Stimulated activated naive CD8-positive, alpha-beta T cell treated with anti-CD3 and anti-CD28 coated beads, Interleukin-15, amount 100 ng/mL, for 72 hours (primary cell): ENCODE results near the gene NUDT22.
A peak's percentile ranks its signal among the peaks of the same experiment; 100 is the strongest.

ENCODE experiments used
- ATAC-seq: fragments of 150-1000 bp; cut with Tn5 transposase; 2 replicates; pipeline ENCODE4 v1.10.0; 2021; ENCODE audit warnings: mild to moderate bottlenecking, moderate library complexity
- DNase-seq, 2 donors: peaks; one replicate each; pipeline ENCODE4 v3.0.0; 2021 to 2022
- H3K27ac Mint-ChIP-seq, 2 donors: one replicate each; pipeline ENCODE4 v1.8.0; 2022; ENCODE audit warnings: mild to moderate bottlenecking in 2 of 2, mixed read lengths in 2 of 2, moderate library complexity in 2 of 2
- H3K27me3 Mint-ChIP-seq: one replicate; pipeline ENCODE4 v1.8.0; 2022; ENCODE audit warnings: mixed read lengths
- H3K4me1 Mint-ChIP-seq: one replicate; pipeline ENCODE4 v1.8.0; 2022; ENCODE audit warnings: mild to moderate bottlenecking, mixed read lengths
- H3K4me3 Mint-ChIP-seq, 2 donors: one replicate each; pipeline ENCODE4 v1.8.0; 2022; ENCODE audit warnings: mild to moderate bottlenecking in 2 of 2, mixed read lengths in 2 of 2, moderate library complexity in 1 of 2
- H3K9me3 Mint-ChIP-seq, 2 donors: one replicate each; pipeline ENCODE4 v1.8.0; 2022; ENCODE audit warnings: mixed read lengths in 2 of 2

The NUDT22 gene

GRCh38 chr11:64263021-64263946 is 37.2 kb downstream of the NUDT22 start:
- DNase-seq (no peak), ATAC-seq (no peak)
- H3K4me3 Mint-ChIP-seq = no peak overlapping the region
- H3K27me3 Mint-ChIP-seq = no peaks in the 10 kb centered on the region
- H3K27ac Mint-ChIP-seq = no peak overlapping the region
- H3K4me1 Mint-ChIP-seq = peaks cover 23% of the 10 kb centered on the region
- no peaks in the 10 kb centered on the region for H3K9me3 Mint-ChIP-seq

- Mint-ChIP-seq H3K27ac (no peak overlapping the region), H3K4me3 (no peak overlapping the region), H3K27me3 (no peaks in the 10 kb centered on the region), H3K9me3 (no peaks in the 10 kb centered on the region), H3K4me1 (peaks cover 29% of the 10 kb centered on the region)
- DNase-seq (no peak), ATAC-seq (no peak)
Measured at GRCh38 chr11:64263947-64264317, 37.9 kb downstream of the NUDT22 start.

DNA sequence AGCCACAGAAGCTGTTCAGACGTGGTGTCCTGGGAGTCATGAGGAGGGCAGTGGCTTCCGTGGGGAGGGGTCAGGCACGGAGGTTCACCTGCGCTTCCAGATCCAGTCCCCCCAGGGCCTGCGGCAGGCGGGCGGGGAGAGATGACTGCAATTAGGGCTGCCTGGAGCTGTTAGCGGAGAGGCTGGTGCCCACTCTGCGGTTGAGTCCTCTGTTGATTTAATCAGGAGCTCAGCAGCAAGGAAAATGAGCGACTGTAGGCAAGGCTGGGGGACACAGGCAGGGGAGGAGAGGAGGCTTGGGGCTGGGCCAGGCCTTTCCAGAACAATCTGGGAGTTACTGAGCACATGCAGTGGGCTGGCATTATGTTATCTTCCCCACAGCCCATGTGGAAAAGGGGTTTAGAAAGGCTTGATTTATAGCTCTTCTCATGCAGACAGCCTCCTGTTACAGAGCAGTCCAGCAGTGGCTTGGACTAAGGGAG is 38.3 kb downstream of the NUDT22 start:
- H3K27me3 Mint-ChIP-seq = no peaks in the 10 kb centered on the region
- H3K4me1 Mint-ChIP-seq = peaks cover 30% of the 10 kb centered on the region
- H3K27ac Mint-ChIP-seq = no peak overlapping the region
- no peak overlapping the region for H3K4me3 Mint-ChIP-seq
- H3K9me3 Mint-ChIP-seq = no peaks in the 10 kb centered on the region
- ATAC-seq (no peak), DNase-seq (no peak)

DNA sequence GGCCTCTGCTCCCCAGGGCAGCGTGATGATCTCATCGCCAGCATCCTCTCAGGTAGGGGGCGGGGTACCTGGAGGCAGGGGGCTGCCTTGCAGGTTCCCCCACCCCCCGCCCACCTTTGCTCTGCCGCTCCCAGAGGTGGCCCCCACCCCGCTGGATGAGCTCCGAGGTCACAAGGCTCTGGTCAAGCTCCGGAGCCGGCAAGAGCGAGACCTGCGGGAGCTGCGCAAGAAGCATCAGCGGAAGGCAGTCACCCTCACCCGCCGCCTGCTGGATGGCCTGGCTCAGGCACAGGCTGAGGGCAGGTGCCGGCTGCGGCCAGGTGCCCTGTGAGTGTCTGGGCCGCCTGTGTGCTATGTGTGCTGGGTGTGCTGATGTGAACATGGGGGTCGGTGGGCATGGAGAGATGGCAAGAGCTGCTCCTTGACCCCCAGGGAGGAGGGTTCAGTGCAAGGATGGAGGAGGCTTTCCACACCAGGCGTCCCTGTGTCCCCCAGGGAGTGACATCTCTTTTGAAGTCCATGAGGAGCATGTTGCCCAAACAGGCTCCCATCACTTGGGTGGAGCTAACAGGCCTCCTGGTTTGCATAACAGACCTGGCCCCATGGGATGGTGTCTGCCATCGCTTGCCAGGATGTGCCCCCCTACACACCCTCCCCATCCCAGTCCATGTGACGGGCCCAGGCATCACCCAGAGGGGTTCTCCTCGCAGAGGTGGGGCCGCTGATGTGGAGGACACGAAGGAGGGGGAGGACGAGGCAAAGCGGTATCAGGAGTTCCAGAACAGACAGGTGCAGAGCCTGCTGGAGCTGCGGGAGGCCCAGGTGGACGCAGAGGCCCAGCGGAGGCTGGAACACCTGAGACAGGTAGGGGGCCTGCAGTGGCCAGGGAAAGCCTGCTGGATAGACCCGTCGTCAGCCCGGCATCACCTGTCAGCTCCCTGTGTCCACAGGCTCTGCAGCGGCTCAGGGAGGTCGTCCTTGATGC is 39.4 kb downstream of the NUDT22 start:
- no peak overlapping the region for H3K27ac Mint-ChIP-seq
- no peak for ATAC-seq
- no peak overlapping the region for H3K4me3 Mint-ChIP-seq
- no peaks in the 10 kb centered on the region for H3K27me3 Mint-ChIP-seq
- peaks cover 24% of the 10 kb centered on the region for H3K4me1 Mint-ChIP-seq
- H3K9me3 Mint-ChIP-seq = no peaks in the 10 kb centered on the region
- no peak for DNase-seq

GRCh38 chr11:64266339-64266738 is 40.3 kb downstream of the NUDT22 start:
- no peak overlapping the region for H3K4me3 Mint-ChIP-seq
- peaks cover 26% of the 10 kb centered on the region for H3K4me1 Mint-ChIP-seq
- H3K27ac Mint-ChIP-seq = no peak overlapping the region
- no peaks in the 10 kb centered on the region for H3K27me3 Mint-ChIP-seq
- ATAC-seq (no peak), DNase-seq (no peak)
- H3K9me3 Mint-ChIP-seq = no peaks in the 10 kb centered on the region

- DNase-seq (no peak), ATAC-seq (no peak)
- Mint-ChIP-seq H3K4me3 (peak overlapping the region; percentile 94 to 99), H3K27me3 (no peaks in the 10 kb centered on the region), H3K27ac (peak overlapping the region in 1 of 2 donors; percentile 67), H3K9me3 (no peaks in the 10 kb centered on the region), H3K4me1 (peaks cover 35% of the 10 kb centered on the region)
Measured at GRCh38 chr11:64267207-64267945, 41.3 kb downstream of the NUDT22 start.

DNA sequence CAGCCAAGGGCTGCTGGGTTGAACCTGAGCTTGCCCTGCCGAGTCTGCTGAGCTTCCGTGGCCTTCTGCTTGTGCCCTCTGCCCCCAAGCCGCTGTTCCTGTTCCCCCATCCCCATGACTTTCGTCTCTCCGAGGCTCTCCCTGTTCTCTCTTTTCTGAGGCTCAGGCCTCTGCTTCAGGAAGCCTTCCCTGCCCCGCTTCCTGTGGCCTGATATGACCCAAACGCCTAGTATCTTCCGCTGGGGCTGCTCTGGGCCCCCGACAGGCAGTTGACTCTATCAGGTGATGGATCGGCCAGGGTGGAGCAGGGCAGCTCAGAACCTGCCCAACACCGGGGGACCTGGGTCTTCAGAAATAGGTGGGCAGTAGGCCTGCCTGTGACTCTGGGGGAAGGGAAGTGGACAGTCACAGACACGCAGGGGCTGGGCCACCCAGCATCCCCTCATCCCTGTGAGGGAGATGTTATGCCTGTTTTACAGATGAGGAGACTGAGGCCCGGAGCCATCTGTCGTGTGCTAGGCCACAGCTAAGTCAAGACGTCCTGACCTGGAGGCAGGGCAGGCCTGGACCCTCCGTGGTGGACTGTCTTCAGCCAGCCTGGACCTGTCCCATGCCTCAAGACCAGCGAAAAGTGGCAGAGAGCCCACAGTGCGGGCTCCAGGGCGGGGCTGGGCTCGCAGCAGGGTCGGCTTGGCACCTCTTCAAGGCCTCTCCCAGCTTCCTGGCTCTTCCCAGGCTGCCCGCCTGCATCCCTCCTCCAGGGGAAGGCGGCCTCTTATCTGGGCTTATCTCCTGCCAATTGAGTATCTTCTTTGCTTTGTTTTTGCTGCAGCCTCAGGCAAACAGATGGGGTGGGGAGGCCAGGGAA is 42.2 kb downstream of the NUDT22 start:
- H3K4me3 Mint-ChIP-seq = peak overlapping the region; percentile 94 to 99
- H3K27me3 Mint-ChIP-seq = no peaks in the 10 kb centered on the region
- H3K27ac Mint-ChIP-seq = peak overlapping the region; percentile 98 to 99
- DNase-seq (peak in 1 of 2 donors; percentile 19), ATAC-seq (no peak)
- no peaks in the 10 kb centered on the region for H3K9me3 Mint-ChIP-seq
- H3K4me1 Mint-ChIP-seq = peaks cover 37% of the 10 kb centered on the region

DNA sequence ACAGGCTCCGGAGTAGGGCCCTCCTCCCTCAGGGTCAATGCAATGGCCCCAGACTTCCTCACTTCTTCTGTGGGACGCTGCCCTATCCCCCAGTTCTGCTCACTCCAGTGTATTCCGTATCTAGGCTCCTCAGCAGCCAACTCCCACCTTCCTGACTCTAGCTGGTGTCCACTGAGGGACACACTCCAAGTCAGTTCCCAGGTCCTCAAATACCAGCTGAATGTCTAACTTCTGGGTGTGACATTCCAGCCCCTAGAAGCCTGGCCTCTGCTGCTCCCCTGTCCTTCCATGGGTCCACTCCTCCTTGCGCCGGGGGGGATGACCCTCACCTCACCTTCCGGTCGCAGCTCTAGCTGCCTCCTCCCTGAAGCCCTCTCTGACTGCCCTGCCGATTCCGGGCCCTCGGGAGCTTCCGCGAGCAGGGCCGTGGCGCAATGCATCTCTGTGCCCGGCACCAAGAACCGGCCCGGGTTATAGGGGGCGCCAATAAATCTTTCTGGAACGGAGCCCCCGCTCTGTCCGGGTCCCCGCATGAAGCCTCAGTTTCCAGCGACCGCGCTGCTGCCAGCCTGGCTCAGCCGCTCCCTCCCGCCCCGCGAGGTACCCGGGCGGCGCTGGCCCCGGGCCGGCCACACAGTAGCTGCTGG is 42.9 kb downstream of the NUDT22 start:
- no peaks in the 10 kb centered on the region for H3K9me3 Mint-ChIP-seq
- H3K27me3 Mint-ChIP-seq = no peaks in the 10 kb centered on the region
- H3K27ac Mint-ChIP-seq = peak overlapping the region; percentile 98 to 99
- peak overlapping the region; percentile 94 to 99 for H3K4me3 Mint-ChIP-seq
- peaks cover 37% of the 10 kb centered on the region for H3K4me1 Mint-ChIP-seq
- peak; percentile 35 to 65 for DNase-seq
- peak; percentile 44 for ATAC-seq

DNA sequence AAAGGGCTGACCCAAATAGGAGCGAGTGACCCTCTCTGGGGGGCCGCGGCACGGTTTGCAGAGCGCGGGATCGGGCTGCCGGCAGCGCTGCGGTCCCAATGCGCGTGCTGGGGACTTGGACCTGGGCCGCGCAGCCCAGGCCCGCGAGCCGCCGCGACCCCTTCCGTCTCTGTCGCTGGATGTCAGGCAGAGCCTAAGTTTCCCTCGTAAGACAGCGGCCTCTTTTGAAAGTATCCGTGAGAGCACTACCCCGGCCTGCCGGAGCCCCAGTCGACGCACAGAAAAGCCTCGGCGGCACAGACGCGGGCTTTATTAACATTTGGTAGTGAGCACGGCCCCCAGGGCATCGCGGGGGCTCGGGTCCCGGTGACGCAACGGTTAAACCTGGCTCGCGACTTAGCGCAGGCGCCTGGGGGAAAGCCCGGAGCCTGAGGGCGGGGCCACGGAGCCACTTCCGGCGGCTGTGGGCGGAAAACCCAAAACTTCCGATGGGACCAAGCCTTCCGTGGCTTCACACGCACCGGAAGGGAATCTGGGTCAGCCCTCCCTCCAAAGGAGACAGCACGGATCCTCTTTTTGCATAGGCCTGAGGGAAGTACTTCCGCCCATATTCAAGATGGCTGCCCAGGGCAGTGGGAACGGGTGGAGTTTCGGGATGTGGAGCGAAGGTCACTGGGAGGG is 43.6 kb downstream of the NUDT22 start:
- Mint-ChIP-seq H3K27ac (peak overlapping the region; percentile 98 to 99), H3K27me3 (no peaks in the 10 kb centered on the region), H3K4me1 (peaks cover 37% of the 10 kb centered on the region), H3K9me3 (no peaks in the 10 kb centered on the region), H3K4me3 (peak overlapping the region; percentile 94 to 99)
- ATAC-seq (peak; percentile 80), DNase-seq (peak; percentile 97 to 98)

- Mint-ChIP-seq H3K27me3 (no peaks in the 10 kb centered on the region), H3K9me3 (no peaks in the 10 kb centered on the region), H3K27ac (no peak overlapping the region), H3K4me3 (no peak overlapping the region), H3K4me1 (peaks cover 16% of the 10 kb centered on the region)
- DNase-seq (no peak), ATAC-seq (no peak)
Measured at GRCh38 chr11:64275031-64275800, 49.1 kb downstream of the NUDT22 start.

GRCh38 chr11:64275841-64276240 is 49.8 kb downstream of the NUDT22 start:
- H3K9me3 Mint-ChIP-seq = no peaks in the 10 kb centered on the region
- no peaks in the 10 kb centered on the region for H3K27me3 Mint-ChIP-seq
- ATAC-seq (no peak), DNase-seq (no peak)
- H3K4me3 Mint-ChIP-seq = no peak overlapping the region
- H3K27ac Mint-ChIP-seq = no peak overlapping the region
- peaks cover 11% of the 10 kb centered on the region for H3K4me1 Mint-ChIP-seq

GRCh38 chr11:64276653-64277431 is 50.8 kb downstream of the NUDT22 start:
- Mint-ChIP-seq H3K27me3 (no peaks in the 10 kb centered on the region), H3K4me1 (peaks cover 7% of the 10 kb centered on the region), H3K9me3 (no peaks in the 10 kb centered on the region), H3K27ac (no peak overlapping the region), H3K4me3 (no peak overlapping the region)
- ATAC-seq (no peak), DNase-seq (no peak)
